CD4-positive, alpha-beta T cell treated with Interleukin-15 for 4 hours (primary cell): Measurements from ENCODE around the gene CECR2.

Experiments used
- DNase-seq: peaks from one replicate; pipeline ENCODE4 v3.0.0-alpha.2; 2020; ENCODE audit warnings: low spot score

The CECR2 gene

DNA sequence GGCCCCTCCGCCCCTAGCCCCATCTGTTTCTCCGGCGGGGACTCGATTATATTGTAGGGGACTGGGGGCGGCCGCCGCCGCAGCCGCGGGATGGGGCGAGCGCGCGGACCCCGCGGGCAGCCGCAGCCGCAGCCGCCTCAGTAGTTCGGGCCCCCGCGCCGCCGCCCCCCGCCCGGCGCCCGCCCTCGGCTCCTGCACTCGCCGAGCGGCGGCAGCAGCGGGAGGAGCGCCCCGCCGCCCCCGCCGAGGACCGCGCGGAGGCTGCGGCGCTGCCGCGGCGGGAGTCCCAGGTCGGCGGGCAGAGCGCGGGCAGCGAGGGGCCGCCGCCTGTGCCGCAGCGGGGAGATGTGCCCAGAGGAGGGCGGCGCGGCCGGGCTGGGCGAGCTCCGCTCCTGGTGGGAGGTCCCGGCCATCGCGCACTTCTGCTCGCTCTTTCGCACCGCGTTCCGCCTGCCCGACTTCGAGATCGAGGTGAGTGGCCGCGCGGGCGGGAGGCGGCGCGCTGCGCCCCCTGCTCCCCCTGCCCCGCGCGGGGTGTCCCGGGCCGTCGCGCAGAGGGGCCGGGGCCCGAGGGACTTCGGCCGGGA lies at the start of gene CECR2:
Gene CECR2, plus strand, starts transcription at position 22 of the 587 bp plus-strand sequence. Its CDS starts 324 bp downstream, at position 346.
- DNase-seq = no peak

DNA sequence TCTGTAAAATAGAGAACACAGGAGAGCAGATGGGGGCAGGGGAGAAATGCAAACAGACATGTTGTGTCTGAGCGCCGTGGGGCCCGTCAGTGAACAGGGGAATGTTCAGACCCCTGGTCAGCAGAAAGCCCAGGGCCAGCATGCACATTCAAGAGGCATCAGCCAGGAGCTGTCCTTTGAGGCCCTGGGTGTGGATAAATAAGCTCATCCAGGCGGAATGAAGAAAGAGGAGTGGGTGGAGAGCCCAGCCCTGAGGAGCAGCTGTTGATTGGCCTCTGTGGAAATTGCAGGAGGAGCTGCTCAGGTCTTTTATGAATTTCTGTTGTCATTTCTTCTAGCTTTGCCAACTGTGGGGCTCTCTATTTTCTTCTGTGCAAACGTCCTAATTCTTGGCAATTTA lies 49.7 kb upstream of the CECR2 start:
- no peak for DNase-seq

DNA sequence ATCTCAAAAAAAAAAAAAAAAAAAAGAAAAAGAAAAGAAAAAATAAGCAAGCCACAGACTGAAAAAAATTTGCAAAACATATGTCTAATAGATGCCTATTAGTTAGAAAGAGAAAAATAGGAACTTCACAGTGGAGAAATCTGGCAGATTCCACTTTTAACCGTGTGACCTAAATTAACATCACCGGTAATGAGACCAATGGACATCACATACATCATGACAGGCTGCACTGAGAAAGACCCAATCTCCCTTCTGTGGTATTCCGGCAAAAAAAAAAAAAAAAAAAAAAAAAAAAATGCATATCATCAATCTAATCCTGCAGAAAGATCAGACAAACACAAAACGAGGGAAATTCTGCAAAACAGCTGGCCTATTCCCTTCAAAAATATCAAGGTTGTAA lies 46.7 kb upstream of the CECR2 start:
- no peak for DNase-seq

DNA sequence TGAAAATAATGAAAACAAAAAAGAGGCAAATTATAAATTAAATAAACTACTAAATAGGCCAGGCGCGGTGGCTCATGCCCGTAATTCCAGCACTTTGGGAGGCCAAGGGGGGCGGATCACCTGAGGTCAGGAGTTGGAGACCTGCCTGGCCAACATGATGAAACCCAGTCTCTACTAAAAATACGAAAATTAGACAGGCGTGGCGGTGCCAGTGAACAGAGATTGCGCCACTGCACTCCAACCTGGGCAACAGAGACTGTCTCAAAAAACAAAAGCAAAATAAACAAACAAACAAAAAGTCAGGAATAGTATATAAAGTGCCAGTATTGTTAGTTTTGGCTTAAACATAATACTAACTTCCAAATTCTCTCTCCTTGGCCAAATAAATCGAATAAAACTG lies 37.6 kb upstream of the CECR2 start:
- DNase-seq = no peak

DNA sequence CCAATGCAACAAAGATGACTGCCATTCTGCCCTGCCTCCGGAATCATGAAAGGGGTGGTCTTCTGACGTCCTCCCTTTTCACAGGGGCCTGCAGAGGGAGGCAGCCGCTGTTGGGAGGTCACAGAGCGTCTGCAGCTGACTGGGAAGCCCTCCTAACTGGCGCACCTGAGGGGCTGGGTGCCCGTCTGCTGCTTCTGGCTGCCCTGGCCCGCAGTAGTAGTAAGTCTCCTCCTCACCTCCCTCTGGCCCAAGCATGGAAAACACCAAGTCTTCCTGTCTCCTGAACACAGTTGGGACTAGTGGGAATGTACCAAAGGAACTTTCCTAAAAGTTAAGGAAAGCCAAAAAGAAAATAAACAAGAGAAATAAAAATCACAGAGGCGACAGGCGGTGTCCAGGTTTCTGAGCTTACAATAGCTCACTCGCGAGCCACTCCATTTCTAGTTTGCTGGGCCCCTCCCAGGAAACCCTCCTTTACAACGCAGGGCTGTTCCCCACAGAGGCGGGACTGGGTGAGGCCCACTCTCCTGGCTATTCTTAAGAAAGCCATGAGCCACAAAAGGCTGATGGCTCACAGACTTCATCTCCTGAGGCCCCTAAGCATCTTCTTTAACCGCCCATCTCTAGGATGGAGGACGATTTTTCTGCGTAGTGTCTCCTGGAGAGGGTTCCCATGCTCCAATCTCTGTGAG lies 37.0 kb upstream of the CECR2 start:
- DNase-seq = no peak

DNA sequence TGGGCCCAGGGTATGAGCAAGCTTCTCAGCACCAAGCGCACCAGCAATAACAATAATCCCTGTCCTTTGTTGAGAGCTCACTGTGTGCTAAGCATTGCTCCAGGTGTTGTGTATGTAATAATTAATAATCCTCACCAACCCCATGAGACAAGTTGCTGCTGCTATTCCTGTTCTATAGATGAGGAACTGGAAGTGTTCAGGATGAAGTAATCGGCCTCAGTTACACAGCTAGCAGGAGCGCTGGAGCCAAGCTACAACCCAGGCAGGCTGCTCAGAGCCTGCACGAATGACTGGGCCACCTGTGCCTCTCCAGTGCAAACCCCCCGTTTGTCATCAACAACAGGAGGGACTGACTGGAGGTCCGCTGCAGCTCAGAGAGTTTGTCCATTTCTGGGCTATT lies 35.2 kb upstream of the CECR2 start:
- no peak for DNase-seq

DNA sequence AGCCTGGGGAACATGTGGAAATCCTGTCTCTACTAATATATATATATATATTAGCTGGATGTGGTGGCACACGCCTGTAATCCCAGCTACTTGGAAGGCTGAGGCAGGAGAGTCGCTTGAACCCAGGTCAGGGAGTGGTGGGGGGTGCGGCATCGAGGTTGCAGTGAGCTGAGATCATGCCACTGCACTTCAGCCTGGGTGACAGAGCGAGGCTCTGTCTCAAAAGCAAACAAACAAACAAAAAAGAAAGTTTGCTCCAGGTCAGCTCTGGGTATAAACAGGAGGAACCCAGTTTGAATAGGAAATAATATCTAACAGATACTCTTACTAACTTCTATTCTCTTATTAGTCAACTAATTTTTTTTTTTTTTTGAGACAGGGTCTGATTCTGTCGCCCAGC lies 34.3 kb upstream of the CECR2 start:
- no peak for DNase-seq

DNA sequence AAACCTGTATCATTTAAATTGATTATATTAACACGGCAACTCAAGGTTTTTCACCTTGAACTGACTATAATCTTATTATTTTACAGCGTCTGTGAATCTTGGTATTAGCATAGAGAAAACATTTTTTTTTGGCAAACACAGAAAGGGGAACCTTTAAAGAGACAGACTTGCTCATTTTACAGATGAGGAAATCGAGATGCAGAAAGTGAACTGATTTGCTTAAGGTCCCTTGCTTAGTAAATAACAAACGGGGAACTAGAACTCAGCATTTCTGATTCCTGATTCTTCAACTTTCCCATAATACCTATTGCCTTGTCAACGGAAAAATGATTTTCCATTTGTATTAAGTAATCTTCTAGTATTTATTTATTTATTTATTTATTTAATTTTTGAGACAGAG lies 33.2 kb upstream of the CECR2 start:
- DNase-seq = no peak

DNA sequence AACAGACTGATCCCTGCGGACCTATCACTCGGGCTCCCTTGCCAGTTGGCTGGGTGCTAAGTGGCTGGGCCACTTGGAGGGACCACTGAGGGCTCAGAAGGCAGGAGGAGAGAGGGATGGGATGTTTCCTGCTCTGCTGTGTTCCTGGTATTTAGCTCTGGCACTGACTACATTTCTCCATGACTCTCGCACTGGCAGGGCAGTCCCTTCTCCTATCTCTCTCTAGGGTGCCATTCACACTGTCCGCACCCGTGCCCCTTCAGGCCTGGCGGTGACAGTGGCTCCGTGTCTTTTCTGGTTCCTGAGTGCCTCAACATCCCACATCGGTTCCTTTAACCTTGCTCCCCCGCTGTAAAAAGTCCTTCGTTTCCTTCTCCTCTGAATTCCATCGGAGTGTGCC lies 31.6 kb upstream of the CECR2 start:
- no peak for DNase-seq

DNA sequence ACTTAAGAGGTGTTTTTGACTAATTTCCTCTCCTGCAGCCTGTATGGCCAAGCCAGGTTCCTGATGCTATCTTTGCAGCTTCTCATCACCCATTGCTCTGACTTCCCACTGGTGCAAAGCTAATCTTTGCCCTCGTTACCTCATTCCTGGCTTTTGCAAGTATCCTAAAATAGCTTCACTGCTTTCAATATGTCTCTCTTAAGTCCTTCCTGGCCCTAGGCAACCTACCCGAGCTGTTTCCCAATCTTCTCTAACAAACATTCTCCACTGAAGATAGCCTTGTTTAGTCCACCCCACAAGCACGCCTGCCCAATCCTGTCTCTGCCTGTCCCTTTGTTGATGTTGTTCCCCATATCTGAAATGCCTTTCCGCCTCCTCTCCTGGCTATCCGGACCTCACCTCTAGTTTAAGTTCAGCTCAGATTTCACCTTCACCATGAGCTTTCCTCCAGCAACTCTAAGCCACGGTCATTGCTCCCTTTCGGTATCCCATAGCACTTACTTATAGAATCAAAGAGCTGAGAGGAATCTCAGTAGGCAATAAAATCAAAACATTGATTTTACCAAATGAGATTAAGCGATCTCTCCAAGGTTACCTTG lies 30.1 kb upstream of the CECR2 start:
- no peak for DNase-seq

DNA sequence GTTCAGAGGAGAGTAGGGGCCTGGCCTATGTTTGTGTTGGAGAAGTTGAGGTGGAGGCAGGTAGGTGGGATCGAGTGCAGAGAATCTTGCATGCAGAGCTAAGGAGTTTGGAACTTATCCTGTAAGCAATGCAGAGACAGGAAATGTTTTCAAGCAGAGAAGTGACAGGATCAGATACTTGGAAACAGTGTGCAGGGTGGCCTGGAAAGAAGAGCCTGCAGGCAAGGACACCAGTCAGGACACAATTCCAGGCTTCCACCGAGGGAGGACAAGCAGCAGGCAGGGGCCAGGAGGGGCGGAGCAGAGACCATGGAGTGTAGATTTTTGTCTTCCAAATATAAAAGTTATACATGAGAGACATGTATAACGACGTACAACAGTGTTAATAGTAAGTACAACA lies 26.9 kb upstream of the CECR2 start:
- DNase-seq = no peak

DNA sequence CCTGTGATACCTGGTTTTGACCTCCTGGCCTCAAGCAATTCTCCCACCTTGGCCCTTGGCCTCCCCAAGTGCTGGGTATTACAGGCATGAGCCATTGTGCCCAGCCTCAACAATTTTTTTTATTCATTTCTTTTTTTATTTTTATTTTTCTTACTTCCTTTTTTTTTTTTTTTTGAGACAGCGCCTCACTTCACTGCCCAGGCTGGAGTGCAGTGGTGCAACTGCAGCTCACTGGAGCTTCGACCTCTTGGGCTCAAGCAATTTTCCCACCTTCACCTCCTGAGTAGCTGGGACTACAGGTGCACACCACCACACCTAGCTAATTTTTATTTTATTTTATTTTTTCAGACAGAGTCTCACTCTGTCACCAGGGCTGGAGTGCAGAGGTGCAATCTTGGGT lies 25.5 kb upstream of the CECR2 start:
- no peak for DNase-seq

DNA sequence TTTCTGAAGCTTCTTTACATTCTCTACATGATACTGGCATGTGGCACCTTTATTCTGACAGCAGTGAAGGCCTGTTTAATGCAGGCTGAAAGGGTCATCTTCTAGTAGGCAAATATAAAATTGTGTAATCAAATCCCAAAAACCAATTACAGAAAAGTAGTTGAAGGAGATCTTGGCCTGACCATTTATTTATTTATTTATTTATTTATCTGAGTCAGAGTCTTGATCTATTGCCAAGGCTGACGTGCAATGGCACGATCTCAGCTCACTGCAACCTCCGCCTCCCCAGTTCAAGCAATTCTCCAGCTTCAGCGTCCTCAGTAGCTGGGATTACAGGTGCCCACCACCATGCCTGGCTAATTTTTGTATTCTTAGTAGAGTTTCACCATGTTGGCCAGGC lies 22.7 kb upstream of the CECR2 start:
- DNase-seq = no peak

DNA sequence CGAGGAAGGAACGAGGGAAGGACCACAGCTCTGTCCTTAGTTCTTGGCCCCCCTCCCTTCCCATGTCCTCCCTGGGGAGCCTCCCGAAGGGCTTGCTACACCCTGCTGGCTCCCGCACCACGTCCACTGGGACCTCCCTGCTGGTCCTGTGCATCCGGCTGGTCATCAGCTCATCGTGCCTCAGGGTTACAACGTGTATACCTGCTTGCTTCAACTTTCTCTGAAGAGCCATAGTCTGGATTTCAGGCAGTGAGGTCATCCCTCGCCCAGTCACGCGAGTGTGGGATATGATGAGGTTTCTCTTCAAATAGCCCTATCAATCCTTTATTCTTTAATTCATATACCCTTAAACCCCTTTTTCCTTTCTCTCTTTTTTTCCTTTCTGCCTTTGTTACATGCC lies 21.5 kb upstream of the CECR2 start:
- DNase-seq = no peak

DNA sequence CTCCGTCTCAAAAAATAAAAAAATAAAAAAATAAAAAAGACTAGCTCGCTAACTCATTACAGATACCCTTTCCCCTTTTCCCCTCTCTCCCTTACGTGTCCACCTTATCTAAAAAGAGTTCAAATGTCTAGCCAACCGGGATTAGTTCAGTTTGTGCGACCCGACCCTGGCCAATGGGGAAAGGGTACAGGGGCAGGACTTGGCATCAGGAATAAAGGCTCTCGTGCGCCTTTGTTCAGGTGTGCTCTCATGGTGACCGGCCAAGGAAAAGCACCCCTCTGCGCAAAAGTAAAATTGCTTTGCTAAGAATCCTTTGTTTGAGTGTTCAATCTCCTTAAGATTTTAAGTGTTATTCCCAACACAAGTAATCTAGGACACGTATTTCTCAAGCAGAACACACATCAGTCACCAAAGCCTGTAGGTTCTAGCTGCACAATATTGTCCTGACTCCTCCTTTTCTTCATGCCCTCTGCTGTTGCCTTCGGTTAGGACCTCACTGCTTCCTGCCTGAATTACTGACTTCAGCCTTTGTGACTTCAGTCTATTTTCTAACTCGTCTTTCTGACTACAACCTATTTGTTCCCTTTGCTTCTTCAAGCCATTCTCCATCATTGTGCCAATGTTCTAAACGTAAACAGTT lies 20.7 kb upstream of the CECR2 start:
- DNase-seq = no peak

DNA sequence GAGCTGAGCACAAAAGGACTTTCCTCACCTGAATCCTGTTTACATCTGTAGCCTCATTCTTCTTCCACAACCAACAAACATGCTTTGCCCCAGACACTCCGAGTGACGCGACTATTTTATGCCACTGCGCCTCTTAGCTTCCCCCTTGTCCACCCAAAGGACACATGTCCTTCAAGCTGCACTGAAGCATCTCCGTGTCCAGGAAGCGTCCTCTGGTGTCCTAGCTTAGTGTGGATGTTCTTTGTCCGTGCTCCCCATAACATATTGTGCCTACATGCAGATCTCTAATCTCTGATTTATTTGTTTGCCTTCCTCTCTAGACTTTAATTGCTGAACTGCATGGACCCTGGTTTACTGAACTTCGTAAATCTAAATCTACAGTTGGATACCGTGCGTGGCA lies 20.1 kb upstream of the CECR2 start:
- no peak for DNase-seq

DNA sequence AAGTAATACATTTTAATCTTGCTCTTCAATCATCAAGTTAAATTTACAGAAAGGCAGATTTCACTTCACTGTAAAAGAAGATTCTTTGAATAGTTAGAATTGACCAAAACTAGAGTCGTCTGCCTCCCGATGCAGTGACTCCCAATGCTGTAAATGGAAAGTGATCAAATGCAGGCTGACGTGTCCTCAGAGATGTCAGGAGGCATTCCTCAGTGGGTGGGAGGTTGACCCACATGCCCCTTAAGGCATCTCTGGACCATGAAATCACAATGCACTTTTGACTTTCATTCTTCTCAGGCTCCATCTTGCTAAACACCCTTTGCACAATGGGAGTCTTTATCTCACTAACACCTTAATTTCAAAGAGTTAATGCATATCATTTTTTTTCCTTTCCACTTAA lies 19.0 kb upstream of the CECR2 start:
- DNase-seq = no peak

DNA sequence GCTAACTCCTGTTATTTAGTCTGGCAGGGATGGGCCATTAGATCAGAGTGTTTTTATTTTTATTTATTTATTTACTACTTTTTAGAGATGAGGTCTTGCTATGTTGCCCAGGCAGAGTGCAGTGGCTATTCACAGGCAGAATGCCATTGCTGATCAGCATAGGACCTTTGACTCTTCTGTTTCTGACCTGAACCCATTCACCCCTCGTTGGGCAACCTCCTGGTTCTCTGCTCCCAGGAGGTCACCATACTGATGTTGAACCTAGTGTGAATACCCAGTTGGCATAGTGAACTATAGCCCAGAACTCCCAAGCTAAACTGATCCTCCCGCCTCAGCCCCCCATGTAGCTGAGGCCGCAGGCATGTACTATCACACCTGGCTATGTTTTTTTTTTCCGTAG lies 16.5 kb upstream of the CECR2 start:
- no peak for DNase-seq

DNA sequence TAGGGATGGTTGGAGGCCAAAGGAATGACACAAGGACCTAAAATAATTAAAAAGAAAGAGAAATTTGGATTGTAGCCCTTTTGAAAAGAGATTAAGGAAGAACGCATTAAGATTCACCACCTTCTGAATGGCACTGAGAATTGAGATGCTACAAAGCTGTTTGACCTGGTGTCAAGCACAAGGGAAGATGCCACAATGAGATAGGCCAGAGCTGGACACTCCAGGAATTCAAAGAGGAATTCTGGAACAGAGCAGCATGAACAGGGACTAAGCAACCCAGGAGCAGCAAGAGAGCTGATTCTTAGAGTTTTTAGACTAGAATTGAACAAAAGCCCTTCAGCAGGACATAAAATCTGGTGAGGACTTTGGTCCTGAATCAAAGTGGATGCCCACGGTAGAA lies 11.6 kb upstream of the CECR2 start:
- no peak for DNase-seq

DNA sequence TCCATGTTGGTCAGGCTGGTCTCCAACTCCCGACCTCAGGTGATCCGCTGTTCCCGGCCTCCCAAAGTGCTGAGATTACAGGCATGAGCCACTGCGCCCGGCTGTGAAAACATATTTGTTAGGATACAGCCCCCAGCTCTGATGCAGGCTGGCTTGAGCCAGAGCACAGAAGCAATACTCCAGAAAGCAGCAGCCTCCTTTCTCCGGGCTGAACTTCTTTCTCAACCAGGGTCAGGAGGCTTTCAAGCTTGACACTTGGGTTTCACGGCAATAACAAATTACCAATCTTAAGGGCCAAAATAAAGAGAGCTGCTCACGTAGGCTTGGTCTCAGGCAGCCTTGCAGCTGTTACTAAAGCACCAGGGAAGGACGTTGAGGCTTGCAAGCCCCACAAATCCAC lies 10.8 kb upstream of the CECR2 start:
- no peak for DNase-seq

DNA sequence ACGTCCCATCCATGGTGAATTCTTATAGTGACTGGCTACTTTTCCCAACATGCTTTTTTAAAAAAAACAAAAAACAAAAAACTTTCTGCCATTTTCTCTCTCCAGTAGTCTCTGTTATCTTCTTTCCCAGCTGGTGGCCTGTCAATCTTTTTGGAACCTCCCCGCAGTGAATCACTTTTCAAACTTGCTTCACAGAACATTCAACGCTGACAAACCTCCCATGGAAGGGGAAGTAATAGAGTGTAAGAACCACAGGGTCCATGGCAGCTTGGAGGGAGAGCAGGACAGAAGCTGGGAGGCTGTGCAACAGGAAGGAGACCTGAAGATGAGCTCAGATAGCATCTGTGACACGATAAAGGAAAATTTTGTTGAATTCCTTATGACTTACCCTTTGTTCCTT lies 9.8 kb upstream of the CECR2 start:
- no peak for DNase-seq

DNA sequence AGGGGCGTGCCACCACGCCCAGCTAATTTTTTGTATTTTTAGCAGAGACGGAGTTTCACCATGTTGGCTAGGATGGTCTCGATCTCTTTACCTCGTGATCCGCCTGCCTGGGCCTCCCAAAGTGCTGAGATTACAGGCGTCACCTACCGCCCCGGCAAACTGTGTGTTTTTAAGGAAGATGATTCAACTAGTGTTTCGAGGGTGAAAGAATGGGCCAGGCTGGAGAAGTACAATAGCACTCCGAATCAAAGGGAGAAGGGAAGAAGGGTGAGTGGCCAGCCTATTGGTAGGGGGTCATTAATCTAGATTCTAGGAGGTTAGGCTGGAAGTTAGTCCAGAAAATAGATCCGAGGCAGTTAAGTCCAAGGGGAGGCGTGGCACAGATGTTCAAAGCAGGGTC lies 2.9 kb upstream of the CECR2 start:
- DNase-seq = no peak

DNA sequence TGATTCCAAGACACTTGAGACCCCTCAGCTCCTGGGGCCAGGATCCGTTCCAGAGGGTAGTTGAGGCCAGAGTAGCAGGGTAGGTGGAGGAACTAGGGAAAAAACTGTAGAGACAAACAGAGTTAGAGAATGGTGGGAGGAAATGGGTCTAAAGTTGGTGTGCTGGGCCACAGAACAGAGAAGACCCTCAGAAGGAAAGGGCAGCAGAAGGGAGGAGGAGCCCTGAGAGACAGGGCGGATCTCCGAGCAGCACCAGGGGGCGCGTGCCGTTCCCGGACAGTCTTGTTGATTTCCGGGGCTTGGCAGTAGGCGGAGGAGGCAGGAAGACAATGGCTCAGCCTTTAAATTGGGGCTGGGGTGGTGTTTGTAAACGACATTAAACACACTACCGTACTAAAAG lies 2.4 kb upstream of the CECR2 start:
- DNase-seq = no peak

DNA sequence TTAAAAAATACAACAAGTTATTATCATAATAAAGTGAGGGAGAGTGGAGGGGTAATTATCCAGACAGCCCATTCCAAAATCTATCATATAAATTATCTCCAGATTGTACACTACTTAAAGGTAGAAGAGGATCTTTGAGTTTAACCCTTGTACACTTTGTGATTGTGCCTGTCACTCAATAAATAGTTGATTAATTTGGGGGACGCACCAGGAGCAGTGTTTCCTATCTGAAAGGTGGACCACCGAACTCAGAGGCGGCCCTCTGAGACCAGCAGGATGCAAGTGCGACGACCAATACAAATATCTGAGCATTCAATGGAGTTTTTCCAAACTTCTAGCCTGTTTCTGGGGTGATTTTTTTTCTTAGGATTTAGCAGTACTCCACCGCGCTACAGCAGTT lies 1.1 kb upstream of the CECR2 start:
- DNase-seq = no peak
